DMS53 treated with DMSO at 0.1 percent for 48 hours (cell line): ENCODE measurements around the gene GOLT1A.

ENCODE experiments used
- DNase-seq: peaks from one replicate; lab custom pipeline; 2025; ENCODE audit not compliant: unreplicated experiment; lab: John Stamatoyannopoulos, UW

Gene GOLT1A, protein sequence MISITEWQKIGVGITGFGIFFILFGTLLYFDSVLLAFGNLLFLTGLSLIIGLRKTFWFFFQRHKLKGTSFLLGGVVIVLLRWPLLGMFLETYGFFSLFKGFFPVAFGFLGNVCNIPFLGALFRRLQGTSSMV

DNA sequence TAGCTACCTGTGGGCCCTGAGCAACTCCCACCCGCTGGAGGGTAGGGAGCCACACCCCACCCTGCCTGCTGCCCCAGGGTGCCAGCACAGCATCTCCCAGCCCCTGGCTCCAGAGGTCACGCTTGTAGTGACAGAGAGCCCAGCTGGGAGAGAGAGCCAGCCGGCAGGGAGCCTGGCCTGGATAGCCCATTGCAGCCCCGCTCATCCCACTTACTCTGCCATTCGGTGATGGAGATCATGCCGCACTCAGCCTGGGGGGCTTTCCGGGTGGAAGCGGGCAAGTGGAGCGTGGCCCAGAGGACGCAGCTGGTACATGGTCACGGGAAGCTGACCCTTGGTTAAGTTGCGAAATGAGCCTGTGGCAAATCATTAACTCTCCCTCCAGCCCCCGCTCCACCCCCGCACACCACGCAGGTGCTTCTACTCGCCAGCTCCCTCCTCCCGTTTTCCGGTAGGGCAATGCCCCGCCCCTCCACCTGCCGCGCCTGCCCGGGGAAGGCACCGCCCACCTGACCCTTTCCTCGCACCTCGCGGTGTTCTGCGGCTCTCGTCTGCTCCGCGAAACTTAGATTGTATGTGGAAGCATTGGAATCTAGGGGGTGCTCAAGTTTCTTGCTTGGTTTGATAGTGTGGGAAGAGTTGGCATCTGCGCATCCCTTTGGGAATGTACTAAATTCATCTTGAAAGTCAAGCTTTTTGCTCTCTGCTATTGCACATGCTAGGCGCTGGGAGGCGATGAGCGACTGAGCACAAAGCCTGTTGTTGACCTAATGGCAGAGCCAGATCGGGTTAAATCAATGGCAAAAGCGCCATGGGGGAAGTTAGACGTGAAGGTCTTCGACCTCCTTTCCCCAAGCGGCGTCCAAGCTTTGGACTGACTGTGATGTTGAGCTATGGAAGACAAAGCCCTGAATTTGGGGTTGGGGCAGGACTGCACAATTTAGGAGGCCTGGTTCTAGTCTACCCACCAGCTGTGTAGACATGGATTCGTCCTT, at the start of gene GOLT1A:
Gene GOLT1A, minus strand, starts transcription at position 321 of the 995 bp plus-strand sequence. Its CDS starts 82 bp downstream, at position 239.
- DNase-seq = peak; percentile 97

DNA sequence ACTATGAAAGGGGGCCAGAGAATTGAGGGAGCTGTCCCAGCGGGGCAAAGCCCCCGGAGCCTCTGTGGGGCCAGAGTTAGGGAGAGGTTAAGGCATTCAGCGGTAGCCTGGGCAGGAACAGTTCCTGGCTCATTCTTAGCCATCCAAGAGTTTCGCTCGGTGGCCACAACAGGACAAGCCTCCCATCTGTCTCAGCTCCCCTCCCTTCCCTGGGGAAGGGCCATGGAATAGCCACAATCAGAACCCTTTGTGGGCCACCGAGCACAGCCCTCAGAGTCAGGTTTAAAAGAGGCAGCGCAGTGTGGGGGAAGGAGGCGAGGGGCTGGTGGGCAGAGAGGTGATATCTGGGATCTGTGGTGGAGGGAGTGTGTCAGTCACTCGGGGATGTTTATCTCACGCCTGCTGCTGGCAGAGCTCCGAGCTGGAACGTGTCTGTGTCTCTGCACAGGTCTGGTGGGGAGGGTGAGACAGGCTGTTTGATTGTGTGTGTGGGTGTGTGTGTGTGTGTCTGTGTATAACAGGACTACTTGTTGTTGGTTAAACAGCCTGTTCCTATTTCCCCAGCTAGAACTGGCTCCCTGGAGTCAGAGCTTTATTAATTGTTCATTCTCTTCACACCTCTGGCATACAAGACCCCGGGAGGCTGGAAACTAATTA, 49.6 kb upstream of the GOLT1A start:
- DNase-seq = no peak

DNA sequence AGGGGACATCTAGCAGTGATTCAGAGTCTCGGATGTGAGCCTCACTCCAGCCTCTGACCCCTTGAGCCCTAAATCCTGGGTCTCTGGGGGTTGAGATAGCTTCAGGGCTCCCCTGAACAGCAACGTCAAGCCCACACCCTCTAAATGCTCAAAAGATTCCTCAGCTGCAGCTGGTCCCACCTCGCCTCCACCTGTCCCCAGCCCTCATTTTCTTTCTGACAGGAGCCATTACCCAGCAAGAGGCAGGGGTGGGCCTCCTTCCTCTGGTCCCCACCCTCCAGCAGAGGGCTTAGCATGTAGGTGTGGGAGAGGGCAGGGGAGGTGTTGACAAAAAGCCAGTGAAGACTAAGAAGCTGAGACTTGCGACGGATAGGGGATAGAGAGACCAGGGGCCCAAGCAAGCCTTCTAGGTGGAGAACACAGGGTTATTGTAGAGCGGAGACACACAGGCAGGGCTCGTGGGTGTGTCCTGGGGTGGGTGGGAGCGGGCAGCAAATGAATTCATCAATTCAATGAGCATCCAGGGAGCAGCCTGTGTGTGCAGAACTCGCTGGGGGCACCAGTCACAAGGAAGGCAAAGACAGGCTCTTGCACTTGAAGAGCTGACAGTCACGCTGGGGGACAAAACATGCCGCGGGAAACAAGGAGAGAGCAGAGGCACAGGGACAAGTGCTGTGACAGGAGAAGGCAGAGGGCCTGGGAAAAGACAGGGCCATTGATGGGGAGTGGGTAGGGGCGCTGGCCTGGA, 48.9 kb upstream of the GOLT1A start:
- no peak for DNase-seq

DNA sequence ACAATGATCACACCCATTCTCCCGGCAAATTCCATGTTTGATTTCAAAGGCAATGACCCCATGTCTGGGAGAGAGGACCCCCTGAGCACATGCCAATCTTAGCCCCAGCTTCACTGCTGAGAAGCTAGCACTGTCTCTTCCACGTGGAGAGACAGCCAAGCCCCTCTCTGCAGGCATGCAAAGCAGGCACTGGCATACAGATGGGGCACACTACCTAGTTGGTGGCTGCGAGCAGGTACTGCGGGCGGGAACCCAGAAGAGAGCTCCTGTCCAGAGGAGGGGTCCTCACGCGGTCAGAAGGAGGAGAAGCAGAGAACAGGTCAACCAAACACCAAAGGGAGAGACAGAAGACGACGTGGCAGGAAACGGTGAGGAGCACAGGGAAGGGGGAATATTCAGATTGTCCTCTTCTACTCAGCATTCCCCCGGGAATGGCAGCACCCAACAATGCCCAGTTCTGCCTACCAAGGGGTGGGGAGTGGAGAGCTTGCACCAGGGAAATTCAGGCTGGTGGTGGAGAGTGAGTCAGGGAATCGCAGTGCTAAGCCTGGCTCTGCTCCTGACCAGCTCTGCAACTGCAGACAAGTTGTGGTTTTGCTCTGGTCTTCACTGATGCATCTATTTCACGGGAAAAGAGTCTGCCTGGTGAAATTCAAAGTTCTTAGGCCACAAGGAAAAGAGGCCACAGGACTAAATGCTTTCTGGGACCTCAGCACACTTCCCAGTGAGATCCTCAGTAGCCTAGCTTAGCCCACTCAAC, 48.1 kb upstream of the GOLT1A start:
- DNase-seq = no peak

DNA sequence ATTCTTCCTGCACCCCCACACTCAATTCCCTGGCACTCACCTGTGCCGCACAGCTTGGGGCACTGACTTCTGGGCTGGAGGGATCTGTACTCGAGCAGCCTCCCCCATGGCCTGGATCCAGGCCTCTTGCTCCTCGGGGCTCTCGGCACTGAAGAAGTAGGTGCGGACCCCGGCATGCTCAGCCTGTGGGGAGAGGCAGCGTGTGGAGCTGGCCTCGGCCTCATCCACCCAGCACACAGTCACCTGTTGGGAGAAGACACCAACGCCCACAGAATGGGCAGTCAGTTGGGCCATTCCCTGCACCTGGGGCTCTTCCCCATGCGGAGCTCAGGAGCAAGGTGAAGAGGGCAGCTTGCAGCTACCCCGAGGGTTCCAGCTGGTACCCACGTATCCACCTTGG, 47.5 kb upstream of the GOLT1A start:
- DNase-seq = no peak

DNA sequence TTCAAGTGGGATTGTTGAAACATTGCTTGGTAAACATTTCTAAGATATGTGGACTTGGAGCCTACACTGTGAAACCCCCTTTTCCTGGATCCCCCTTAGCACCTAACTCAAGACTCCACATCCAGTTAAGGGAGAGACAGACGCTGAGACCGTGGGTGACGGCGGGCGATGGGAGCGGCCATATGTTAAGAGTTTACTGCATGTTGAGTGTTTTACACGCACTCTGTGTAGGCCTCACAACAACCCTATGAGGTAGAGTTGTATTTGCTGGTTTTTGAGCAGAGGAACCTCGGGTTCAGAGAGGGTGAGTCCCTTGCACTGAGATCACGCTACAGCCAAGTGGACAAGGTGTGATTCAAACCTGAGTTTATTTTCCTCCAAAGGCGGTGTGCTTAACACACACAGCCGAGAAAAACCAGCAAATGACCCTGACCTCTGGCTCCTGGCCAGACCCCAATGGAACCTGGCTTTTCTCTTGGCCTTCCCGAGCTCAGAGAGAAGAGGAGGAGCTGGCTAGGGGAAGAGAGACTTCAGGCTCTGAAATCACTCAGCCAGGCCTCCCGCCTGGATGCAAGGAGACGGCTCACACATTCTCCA, 46.9 kb upstream of the GOLT1A start:
- DNase-seq = no peak

DNA sequence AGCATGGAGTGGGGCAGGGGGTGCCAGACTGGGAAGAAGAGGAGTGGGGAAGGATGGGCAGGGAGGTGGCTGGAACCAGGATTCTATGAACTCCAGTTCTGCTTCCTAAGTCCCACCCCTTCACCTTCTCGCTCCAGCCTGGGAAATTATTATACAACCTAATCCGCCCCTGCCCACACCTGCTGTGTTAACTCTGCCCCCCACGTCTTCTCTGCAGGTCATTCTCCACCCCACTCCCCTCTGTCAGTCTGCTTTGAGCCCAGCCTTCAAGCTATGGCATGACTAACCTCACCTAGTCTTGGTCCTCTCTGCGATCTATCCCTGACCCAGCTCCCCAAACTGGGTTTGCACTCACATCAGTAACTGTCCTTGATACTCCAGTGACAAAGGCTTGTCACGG, 46.0 kb upstream of the GOLT1A start:
- no peak for DNase-seq

DNA sequence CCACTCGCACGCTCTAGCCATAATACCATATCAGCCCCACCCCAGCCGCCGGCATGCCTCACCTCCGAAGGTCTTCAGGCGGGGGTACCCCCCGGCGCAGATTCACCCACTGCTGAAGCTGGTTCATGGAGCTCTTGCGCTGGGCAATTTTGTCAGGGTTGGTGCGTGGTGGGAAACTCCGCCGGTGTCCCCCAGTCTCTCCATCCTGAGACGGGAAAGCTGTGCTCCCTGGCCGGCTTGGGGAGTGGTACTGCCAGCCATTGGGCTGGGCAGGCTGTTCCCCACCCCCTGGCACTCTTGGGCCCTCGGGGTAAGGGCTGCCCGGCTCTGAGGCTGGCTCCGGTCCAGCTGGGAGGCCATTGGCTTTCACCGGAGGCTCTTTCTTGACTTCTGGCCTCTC, 45.4 kb upstream of the GOLT1A start:
- DNase-seq = no peak

DNA sequence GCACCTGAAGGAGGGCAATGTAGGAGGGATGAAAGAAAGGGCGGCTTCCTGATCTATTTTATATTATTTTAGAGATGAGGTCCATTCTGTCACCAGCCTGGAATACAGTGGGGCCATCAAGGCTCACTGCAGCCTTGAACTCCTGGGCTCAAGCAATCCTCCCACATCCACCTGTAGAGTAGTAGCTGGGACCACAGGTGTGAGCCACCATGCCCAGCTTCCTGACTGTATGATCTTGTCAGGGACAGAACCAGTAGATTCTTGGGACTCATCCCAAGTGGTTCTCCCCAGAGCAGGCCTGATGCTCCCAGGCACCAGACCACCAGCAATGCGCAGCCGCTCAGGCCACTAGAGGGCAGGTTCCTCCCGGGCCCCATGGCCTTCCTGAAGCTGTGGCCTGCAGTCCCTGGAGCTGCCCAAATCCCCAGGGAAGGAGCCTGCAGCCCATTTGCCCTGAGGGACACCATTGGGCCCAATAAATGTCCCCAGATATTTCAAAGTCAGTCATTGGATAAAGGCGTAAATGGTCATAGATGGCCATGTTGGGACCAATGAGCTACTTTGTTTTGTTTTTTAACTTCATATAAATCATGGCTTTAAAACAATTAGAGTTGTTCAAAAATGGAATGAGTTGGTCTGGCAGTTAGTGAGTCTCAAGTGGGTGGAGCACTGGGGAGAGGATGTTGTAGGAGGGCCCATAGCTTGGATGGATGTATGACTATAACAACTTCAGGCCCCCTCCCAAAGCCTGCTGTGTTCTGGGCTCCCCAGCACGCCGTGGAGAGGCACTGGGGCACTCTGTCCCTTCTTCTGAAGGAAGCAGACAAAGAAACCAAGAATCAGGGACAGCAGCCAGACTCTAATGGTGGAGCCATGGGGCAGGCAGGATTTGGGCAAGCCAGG, 44.7 kb upstream of the GOLT1A start:
- peak; percentile 27 for DNase-seq

DNA sequence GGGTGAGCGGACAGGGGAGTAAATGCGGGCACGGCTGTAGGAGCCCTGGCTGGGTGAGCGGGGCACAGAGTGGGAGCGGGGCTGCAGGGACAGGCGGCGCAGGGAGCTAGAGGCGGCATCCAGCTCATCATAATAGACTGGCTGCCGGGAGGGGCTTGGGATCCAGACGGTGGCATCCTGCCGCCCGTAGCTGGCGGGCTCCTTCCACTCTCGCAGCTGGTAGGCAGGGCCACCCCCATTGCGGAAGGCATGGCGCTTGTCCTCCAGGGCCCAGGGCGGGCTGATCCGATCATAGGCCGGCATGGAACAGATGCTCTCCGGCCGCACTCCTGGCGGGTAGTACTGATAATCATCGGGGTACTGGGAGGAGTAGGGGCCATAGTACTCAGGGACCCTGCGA, 43.7 kb upstream of the GOLT1A start:
- no peak for DNase-seq

DNA sequence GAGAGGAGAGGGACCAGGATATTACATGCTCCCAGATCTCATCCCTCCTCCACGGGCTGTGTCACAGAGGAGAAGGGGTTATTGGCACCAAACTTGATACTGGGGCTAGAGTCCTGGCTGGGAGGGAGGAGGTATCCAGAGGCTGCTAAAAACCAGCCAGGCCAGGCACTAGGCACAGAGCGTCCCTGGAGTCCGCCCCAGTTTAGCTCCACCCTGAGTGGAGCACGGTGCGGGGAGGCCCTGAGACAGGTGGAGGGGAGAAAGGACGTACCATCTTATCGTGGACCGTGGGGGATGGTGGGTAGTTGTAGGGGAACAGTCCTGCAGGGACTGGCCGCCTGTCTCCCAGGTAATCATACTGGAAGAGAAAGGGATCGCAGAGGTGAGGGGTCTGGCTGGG, 42.7 kb upstream of the GOLT1A start:
- DNase-seq = no peak

DNA sequence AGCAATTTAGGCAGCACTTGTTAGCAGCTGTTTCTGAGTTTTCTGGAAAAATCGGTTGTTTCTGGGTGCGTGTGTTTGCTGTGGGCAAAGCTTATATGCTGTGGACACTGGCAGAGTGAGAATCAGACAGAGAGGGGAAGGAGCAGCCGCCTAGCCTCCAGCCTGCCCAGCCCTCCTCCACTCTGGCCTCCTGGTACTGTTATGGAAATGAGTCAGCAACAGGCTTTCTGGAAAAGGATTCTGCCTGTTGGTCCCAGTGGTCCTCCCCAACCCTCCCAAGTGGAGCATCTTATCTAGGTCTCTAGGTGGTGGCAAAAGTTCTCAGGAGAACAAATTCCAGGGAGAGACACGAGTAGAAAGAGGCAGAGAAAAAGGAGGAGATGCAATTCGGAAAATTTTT, 42.2 kb upstream of the GOLT1A start:
- no peak for DNase-seq

DNA sequence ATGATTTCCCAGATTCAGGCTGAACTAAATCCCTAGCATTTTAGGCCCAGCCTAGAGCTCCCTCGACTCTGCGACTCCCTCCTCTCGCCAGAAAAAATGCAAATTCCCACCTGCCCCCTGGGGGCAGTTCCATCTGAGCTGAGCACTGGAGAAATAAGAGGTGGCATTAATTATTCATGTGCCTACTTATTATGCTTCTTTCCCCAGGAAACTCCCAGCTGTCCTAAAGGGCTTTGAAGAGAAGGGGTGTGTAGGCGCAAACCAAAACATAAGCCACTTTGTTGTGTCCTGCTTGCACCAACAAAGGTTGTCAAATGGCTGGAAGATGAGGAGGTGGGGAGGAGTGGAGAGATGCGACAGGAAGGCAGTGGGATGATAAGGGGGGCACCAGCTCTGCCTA, 41.4 kb upstream of the GOLT1A start:
- DNase-seq = no peak

DNA sequence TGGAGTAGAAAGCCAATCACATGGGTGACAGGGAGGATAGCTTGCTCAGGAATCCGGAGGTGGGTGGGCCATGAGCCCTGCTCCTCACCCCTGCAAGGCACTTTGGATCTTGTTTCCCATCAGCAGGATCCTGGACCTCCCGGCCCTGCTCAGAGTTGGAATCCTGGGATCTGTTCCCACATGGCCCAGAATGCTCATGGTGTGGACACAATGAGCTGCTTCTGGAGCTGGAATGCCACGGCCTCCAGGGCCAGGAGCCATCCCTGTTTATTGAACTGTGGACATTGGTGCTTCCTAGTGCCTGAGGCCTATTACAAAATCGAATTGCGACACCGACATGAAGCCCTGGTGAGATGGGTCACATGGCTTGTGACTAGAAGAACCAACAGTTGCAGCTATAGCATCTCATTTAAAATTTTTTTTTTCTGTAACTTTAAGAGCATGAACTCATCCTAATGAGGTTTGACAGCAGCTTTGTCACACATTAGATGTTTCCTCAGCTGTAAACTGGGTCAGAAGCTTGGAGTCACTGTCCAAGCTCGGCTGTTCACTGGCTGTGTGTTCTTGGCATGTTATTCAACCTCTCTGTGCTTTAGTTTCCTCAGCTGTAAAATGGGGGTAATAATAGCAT, 40.4 kb upstream of the GOLT1A start:
- DNase-seq = no peak

DNA sequence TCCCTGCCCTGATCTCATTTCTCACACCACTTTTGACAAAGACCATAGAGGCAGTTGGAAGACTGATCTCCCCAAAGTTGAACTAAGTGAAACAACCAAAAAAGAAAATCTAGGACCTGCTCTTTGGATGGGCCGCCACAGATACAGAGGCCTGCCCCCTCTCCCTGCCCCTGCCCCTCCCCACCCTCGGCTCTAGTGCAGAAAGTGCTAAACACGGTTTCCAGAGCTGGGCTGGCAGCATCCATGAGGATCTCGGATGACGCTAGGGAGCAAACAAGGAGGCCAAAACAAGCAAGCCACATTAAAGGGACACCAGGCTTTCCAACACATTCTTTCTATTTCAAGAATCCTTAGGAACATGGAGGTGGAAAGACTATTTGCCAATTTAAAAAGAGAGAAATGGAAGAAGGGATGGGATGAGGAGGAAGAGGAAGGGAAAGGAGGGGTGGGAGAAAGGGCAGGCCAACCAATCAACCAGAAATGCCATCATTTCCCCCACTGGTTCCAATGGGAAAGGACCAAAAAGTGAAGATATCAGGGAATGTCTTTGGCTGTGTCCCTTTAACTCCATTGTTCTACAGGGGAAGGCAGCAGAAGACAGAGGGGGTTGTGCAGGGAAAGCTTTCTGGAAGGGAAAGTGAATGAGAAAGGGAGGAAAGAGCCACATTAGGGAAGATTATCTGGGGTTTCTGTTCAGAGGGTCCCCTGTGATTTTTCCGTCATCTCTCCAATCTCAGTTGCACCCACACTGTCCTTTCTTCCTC, 38.3 kb upstream of the GOLT1A start:
- no peak for DNase-seq

DNA sequence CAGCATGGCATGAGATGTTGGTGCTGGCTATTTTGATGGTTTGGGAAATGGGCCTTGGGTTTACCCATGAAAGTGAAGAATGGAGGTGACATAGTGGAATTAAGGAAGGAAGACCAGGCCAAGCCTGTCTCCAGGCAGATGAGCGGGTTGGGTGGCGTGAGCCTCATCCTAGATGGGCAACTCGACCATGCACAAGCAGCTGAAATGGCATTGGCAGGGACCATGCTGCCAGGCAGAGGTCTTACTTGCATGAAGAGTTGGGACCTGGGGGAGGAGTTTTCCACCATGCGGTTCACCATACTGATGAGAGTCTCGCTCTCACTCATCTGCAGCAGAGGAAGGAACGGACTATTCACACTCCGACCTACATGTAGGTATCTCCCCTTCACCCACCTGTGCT, 37.5 kb upstream of the GOLT1A start:
- DNase-seq = no peak

DNA sequence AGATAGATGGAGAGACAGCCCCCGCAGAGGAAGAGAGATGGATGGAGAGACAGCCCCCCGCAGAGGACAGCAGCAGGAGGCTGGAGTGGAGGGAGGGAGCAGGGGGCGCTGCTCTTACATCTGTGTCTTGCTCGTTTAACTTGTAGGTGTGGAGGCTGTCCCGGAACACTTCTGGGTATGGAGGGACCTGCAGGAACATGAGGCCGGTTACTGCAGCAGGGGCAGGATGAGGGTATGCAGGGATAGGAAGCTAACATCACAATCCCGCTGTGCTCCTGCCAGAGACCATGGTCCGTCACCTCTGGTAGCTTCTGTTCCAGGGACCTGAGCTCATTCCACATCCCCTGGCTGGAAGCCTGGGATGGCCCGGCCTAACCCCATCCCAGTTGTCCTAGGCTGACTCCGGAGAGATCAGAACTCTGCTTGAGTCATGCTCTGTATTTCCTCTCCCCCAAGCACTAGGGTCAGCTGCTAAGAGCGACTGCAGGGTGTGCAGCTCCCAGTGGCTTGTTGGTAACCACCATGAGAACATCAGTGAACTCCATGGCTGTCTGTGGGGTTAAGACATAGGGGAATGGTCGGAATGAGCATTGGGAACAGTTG, 36.7 kb upstream of the GOLT1A start:
- no peak for DNase-seq
